HG03135 (cell line): ENCODE measurements around the gene RNF217.
"Not testable (repeated sequence)": the region's sequence is repeated elsewhere in the genome, so short reads cannot be mapped to it uniquely, and the experiment has no call there.

Experiments
- ATAC-seq: cut with Tn5 transposase; IDR thresholded peaks from one replicate; pipeline ENCODE4 v1.9.1; 2021; ENCODE audit warnings: mild to moderate bottlenecking, moderate library complexity; ENCODE audit not compliant: unreplicated experiment

RNF217 gene

GRCh38 chr6:125013938-125014660 is 51.9 kb downstream of the RNF217 start:
- no peak for ATAC-seq

- ATAC-seq = no peak
These were observed 52.4 kb downstream of the RNF217 start for GRCh38 chr6:125014661-125014957.

- no peak for ATAC-seq
These were observed 52.9 kb downstream of the RNF217 start for GRCh38 chr6:125015152-125015551.

GRCh38 chr6:125018136-125018535 is 55.9 kb downstream of the RNF217 start:
- ATAC-seq = no peak

GRCh38 chr6:125019281-125019680 is 57.0 kb downstream of the RNF217 start:
- ATAC-seq = no peak

- ATAC-seq = no peak
These were observed 57.7 kb downstream of the RNF217 start for GRCh38 chr6:125019918-125020317.

- ATAC-seq = no peak
These were observed 58.1 kb downstream of the RNF217 start for GRCh38 chr6:125020385-125020784.

- no peak for ATAC-seq
These were observed 60.3 kb downstream of the RNF217 start for GRCh38 chr6:125022391-125022989.

GRCh38 chr6:125025164-125025854 is 63.1 kb downstream of the RNF217 start:
- ATAC-seq = no peak

- ATAC-seq = no peak
These were observed 65.0 kb downstream of the RNF217 start for GRCh38 chr6:125027287-125027686.

GRCh38 chr6:125030969-125031368 is 68.7 kb downstream of the RNF217 start:
- no peak for ATAC-seq

- no peak for ATAC-seq
These were observed 69.1 kb downstream of the RNF217 start for GRCh38 chr6:125031385-125031784.

GRCh38 chr6:125034929-125035328 is 72.7 kb downstream of the RNF217 start:
- ATAC-seq = not testable (repeated sequence)

GRCh38 chr6:125036486-125036885 is 74.2 kb downstream of the RNF217 start:
- not testable (repeated sequence) for ATAC-seq

GRCh38 chr6:125037827-125038226 is 75.6 kb downstream of the RNF217 start:
- no peak for ATAC-seq

GRCh38 chr6:125038925-125039324 is 76.7 kb downstream of the RNF217 start:
- ATAC-seq = no peak

GRCh38 chr6:125041740-125042459 is 79.7 kb downstream of the RNF217 start:
- no peak for ATAC-seq

- ATAC-seq = no peak
These were observed 81.8 kb downstream of the RNF217 start for GRCh38 chr6:125044066-125044465.

GRCh38 chr6:125044667-125045066 is 82.4 kb downstream of the RNF217 start:
- ATAC-seq = no peak

- ATAC-seq = no peak
These were observed 84.1 kb downstream of the RNF217 start for GRCh38 chr6:125046107-125046925.

- no peak for ATAC-seq
These were observed 86.0 kb downstream of the RNF217 start for GRCh38 chr6:125048274-125048673.
